AG09309 (cell line): ENCODE data around the gene COL5A2.

ENCODE experiments used
- DNase-seq: peaks from one replicate; pipeline ENCODE4 v3.0.0-alpha.2; 2010; ENCODE audit warnings: low read depth
- H3K4me3 ChIP-seq: 2 replicates; pipeline ENCODE4 v1.5.1; 2011; ENCODE audit warnings: mild to moderate bottlenecking, low read depth, low read length, moderate library complexity; ENCODE audit not compliant: control insufficient read depth
- CTCF ChIP-seq: IDR thresholded peaks from 2 replicates; pipeline ENCODE4 v1.5.1; 2011; ENCODE audit warnings: mild to moderate bottlenecking, low read depth, low read length, inconsistent platforms; ENCODE audit not compliant: insufficient read depth, control insufficient read depth; ENCODE audit errors: missing control alignments

The COL5A2 gene

GRCh38 chr2:189046320-189046719 is 133.2 kb downstream of the COL5A2 start:
- H3K4me3 ChIP-seq = no peak overlapping the region
- no peak for TF ChIP-seq CTCF
- DNase-seq = no peak

GRCh38 chr2:189045836-189046235 is 133.7 kb downstream of the COL5A2 start:
- TF ChIP-seq CTCF = no peak
- no peak for DNase-seq

GRCh38 chr2:189037518-189037917 is 142.0 kb downstream of the COL5A2 start:
- no peak for TF ChIP-seq CTCF
- DNase-seq = no peak
- no peak overlapping the region for H3K4me3 ChIP-seq

More at GRCh38 chr2:189045836-189046235, 133.7 kb downstream of the COL5A2 start:
- no peak overlapping the region for H3K4me3 ChIP-seq

- peak; percentile 51 for TF ChIP-seq CTCF
- H3K4me3 ChIP-seq = no peak overlapping the region
- DNase-seq = no peak
These were observed 154.5 kb downstream of the COL5A2 start for GRCh38 chr2:189024901-189025618.

- no peak for TF ChIP-seq CTCF
- no peak overlapping the region for H3K4me3 ChIP-seq
- DNase-seq = peak; percentile 85
These were observed 157.1 kb downstream of the COL5A2 start for GRCh38 chr2:189022492-189022891.

GRCh38 chr2:189022053-189022481 is 157.5 kb downstream of the COL5A2 start:
- H3K4me3 ChIP-seq = no peak overlapping the region

More at GRCh38 chr2:189022053-189022481, 157.5 kb downstream of the COL5A2 start:
- peak; percentile 98 for DNase-seq
- TF ChIP-seq CTCF = no peak
